Liver (tissue), 9 donors: ENCODE measurements around the gene SLC24A3. TPM values are rescaled to one million over a fixed set of nuclear protein-coding genes. Genes with fewer than 3 reads are reported as not detected.

Experiments
- DNase-seq: peaks from one replicate; pipeline ENCODE4 v3.0.0-alpha.2; 2017; ENCODE audit warnings: low spot score
- H3K27ac ChIP-seq, 2 donors: one replicate each; pipeline ENCODE4 v1.7.0; 2013; ENCODE audit warnings: inconsistent platforms in 2 of 2, low read length in 2 of 2, control low read depth in 1 of 2, low read depth in 1 of 2, mild to moderate bottlenecking in 1 of 2
- H3K27me3 ChIP-seq, 4 donors: one replicate each; pipeline versions ENCODE4 v1.6.1 to v1.7.0; 2013; ENCODE audit warnings: low read length in 3 of 4, inconsistent platforms in 1 of 4, mild to moderate bottlenecking in 1 of 4, moderate library complexity in 1 of 4; ENCODE audit not compliant: control insufficient read depth in 4 of 4, insufficient read depth in 4 of 4
- H3K36me3 ChIP-seq, 4 donors: one replicate each; pipeline versions ENCODE4 v1.6.1 to v1.7.0; 2013; ENCODE audit warnings: low read length in 3 of 4, mild to moderate bottlenecking in 3 of 4, low read depth in 1 of 4, moderate library complexity in 1 of 4; ENCODE audit not compliant: control insufficient read depth in 4 of 4, insufficient read depth in 3 of 4
- H3K4me1 ChIP-seq, 4 donors: one replicate each; pipeline versions ENCODE4 v1.6.1 to v1.7.0; 2013; ENCODE audit warnings: low read length in 3 of 4, mild to moderate bottlenecking in 3 of 4, moderate library complexity in 1 of 4; ENCODE audit not compliant: control insufficient read depth in 4 of 4, insufficient read depth in 4 of 4
- H3K4me3 ChIP-seq, 3 donors: one replicate each; pipeline versions ENCODE4 v1.6.1 to v1.7.0; 2013; ENCODE audit warnings: low read length in 3 of 3, control low read depth in 1 of 3, low read depth in 1 of 3, mild to moderate bottlenecking in 1 of 3
- H3K9ac ChIP-seq, 2 donors: one replicate each; pipeline ENCODE4 v1.7.0; 2013; ENCODE audit warnings: low read length in 2 of 2, mild to moderate bottlenecking in 2 of 2, moderate library complexity in 2 of 2, control low read depth in 1 of 2, low read depth in 1 of 2
- H3K9me3 ChIP-seq, 4 donors: one replicate each; pipeline versions ENCODE4 v1.6.1 to v1.7.0; 2013; ENCODE audit warnings: low read length in 3 of 4; ENCODE audit not compliant: control insufficient read depth in 4 of 4
- EGR1 ChIP-seq, 2 donors: IDR thresholded peaks; 2 replicates each; pipeline ENCODE4 v1.6.1; 2016 to 2018; ENCODE audit warnings: antibody characterized with exemption in 2 of 2, low read depth in 2 of 2
- FOXA2 ChIP-seq: IDR thresholded peaks from 2 replicates; pipeline ENCODE4 v1.6.1; 2016; ENCODE audit warnings: antibody characterized with exemption
- GABPA ChIP-seq, 2 donors: IDR thresholded peaks in 1 of 2; conservative IDR thresholded peaks in 1 of 2; 2 replicates each; pipeline ENCODE4 v1.6.1; 2016; ENCODE audit warnings: antibody characterized with exemption in 2 of 2, mild to moderate bottlenecking in 1 of 2, moderate library complexity in 1 of 2
- HNF4A ChIP-seq, 2 donors: conservative IDR thresholded peaks; 2 replicates each; pipeline ENCODE4 v1.6.1; 2016; ENCODE audit warnings: antibody characterized with exemption in 2 of 2, mild to moderate bottlenecking in 2 of 2
- HNF4G ChIP-seq: IDR thresholded peaks from 2 replicates; pipeline ENCODE4 v1.6.1; 2016; ENCODE audit warnings: antibody characterized with exemption
- JUND ChIP-seq, 2 donors: IDR thresholded peaks; 2 replicates each; pipeline ENCODE4 v1.6.1; 2016; ENCODE audit warnings: antibody characterized with exemption in 2 of 2
- NR2F2 ChIP-seq: IDR thresholded peaks from 2 replicates; pipeline ENCODE4 v1.6.1; 2016; ENCODE audit warnings: antibody characterized with exemption
- RAD21 ChIP-seq, 2 donors: IDR thresholded peaks; 2 replicates each; pipeline ENCODE4 v1.6.1; 2016; ENCODE audit warnings: antibody characterized with exemption in 2 of 2, mild to moderate bottlenecking in 2 of 2
- RXRA ChIP-seq, 2 donors: IDR thresholded peaks; 2 replicates each; pipeline ENCODE4 v1.6.1; 2017 to 2018; ENCODE audit warnings: antibody characterized with exemption in 2 of 2, mild to moderate bottlenecking in 1 of 2
- SP1 ChIP-seq: IDR thresholded peaks from 2 replicates; pipeline ENCODE4 v1.6.1; 2018; ENCODE audit warnings: antibody characterized with exemption, mild to moderate bottlenecking
- TAF1 ChIP-seq: conservative IDR thresholded peaks from 2 replicates; pipeline ENCODE4 v1.6.1; 2016; ENCODE audit warnings: antibody characterized with exemption, mild to moderate bottlenecking
- YY1 ChIP-seq: IDR thresholded peaks from 2 replicates; pipeline ENCODE4 v1.6.1; 2016; ENCODE audit warnings: antibody characterized with exemption, mild to moderate bottlenecking
- whole genome bisulfite sequencing: extraction: QIAGEN DNeasy Blood & Tissue Kit; methylation state at CpG from one replicate; pipeline ENCODE4 v1.1.7; 2013; 5-methylcytosine and 5-hydroxymethylcytosine counted together
- polyA plus RNA-seq, 2 donors: library from polyadenylated mRNA; stranded (reverse) in 1 of 2; unstranded in 1 of 2; fragments of 200-250 nt in 1 of 2; fragments of >200 nt in 1 of 2; fragmentation: Nextera tagmentation in 1 of 2; extraction: Ambion mirVana in 1 of 2; gene quantifications; one replicate each; pipeline versions ENCODE4 v1.2.1 to v1.2.3, GENCODE V29; 2013 to 2015
- total RNA-seq, 2 donors: library from RNA; depleted of rRNA; stranded (reverse); fragments of >200 nt; gene quantifications; one replicate each; pipeline ENCODE4 v1.2.3, GENCODE V29; 2014
- TF ChIP-seq, protein P1 (sequence below): IDR thresholded peaks from 2 replicates; pipeline ENCODE4 v1.6.1; 2016; ENCODE audit warnings: antibody characterized with exemption
- TF ChIP-seq, protein P2 (sequence below): fragments of 150-350 bp; IDR thresholded peaks from 2 replicates; pipeline ENCODE4 v1.5.1; 2017; ENCODE audit warnings: improper control_type of control experiment, low read depth, low read length; ENCODE audit not compliant: missing input control
- TF ChIP-seq, protein P3 (sequence below): IDR thresholded peaks from 2 replicates; pipeline ENCODE4 v1.6.1; 2016; ENCODE audit warnings: antibody characterized with exemption
- TF ChIP-seq, protein P4 (sequence below): IDR thresholded peaks from 2 replicates; pipeline ENCODE4 v1.6.1; 2016; ENCODE audit warnings: antibody characterized with exemption, mild to moderate bottlenecking
- TF ChIP-seq, protein P5 (sequence below): IDR thresholded peaks from 2 replicates; pipeline ENCODE4 v1.6.1; 2016; ENCODE audit warnings: antibody characterized with exemption
- donor health status: healthy.
- donor health status: healthy.
- donor health status: healthy.
- donor health status: healthy.
- donor health status: healthy.

The SLC24A3 gene
- total and polyA plus RNA-seq, 4 donors = 0.28 to 1.8 (median 0.46) TPM

DNA sequence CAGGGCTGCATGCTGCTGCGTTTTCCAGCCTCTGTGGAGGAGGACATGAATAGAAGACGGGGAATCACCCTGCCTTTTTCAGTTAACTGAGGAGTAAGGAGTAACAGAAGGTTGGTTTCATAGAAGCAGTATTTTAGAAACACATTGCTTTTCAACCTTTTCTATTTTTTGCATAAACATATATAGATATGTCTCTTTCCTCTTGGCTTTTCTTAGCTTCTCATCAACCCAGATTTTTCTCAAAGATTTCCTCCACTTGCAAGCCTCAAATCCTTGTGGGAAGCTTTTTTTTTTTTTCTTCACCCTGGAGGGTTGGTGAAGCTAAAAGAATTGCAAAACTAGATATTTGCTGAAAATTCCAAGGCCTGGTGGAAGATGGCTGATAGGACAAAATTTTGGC lies 6.0 kb downstream of the SLC24A3 start:
- WGBS = 65% methylated on average over 2 of the region's 2 CpGs
- Histone ChIP-seq H3K4me1 (peaks cover 0 to 2% (median 0%) of the 10 kb centered on the region in 4 donors), H3K9me3 (no peaks in the 10 kb centered on the region), H3K27ac (no peak overlapping the region), H3K36me3 (no peaks in the 10 kb centered on the region), H3K27me3 (peaks cover 0 to 9% (median 3%) of the 10 kb centered on the region in 4 donors), H3K9ac (no peak overlapping the region), H3K4me3 (no peak overlapping the region)
- DNase-seq = no peak
- TF ChIP-seq JUND (IDR thresholded peaks at IDR 0.05) (no peak), NR2F2 (no peak), FOXA2 (no peak), SP1 (no peak), RAD21 (IDR thresholded peaks at IDR 0.05) (no peak), YY1 (no peak), HNF4A (conservative IDR thresholded peaks at IDR 0.05) (no peak)
- TF ChIP-seq, protein P1, sequence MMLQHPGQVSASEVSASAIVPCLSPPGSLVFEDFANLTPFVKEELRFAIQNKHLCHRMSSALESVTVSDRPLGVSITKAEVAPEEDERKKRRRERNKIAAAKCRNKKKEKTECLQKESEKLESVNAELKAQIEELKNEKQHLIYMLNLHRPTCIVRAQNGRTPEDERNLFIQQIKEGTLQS = no peak
- TF ChIP-seq, protein P2, sequence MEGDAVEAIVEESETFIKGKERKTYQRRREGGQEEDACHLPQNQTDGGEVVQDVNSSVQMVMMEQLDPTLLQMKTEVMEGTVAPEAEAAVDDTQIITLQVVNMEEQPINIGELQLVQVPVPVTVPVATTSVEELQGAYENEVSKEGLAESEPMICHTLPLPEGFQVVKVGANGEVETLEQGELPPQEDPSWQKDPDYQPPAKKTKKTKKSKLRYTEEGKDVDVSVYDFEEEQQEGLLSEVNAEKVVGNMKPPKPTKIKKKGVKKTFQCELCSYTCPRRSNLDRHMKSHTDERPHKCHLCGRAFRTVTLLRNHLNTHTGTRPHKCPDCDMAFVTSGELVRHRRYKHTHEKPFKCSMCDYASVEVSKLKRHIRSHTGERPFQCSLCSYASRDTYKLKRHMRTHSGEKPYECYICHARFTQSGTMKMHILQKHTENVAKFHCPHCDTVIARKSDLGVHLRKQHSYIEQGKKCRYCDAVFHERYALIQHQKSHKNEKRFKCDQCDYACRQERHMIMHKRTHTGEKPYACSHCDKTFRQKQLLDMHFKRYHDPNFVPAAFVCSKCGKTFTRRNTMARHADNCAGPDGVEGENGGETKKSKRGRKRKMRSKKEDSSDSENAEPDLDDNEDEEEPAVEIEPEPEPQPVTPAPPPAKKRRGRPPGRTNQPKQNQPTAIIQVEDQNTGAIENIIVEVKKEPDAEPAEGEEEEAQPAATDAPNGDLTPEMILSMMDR = no peak

DNA sequence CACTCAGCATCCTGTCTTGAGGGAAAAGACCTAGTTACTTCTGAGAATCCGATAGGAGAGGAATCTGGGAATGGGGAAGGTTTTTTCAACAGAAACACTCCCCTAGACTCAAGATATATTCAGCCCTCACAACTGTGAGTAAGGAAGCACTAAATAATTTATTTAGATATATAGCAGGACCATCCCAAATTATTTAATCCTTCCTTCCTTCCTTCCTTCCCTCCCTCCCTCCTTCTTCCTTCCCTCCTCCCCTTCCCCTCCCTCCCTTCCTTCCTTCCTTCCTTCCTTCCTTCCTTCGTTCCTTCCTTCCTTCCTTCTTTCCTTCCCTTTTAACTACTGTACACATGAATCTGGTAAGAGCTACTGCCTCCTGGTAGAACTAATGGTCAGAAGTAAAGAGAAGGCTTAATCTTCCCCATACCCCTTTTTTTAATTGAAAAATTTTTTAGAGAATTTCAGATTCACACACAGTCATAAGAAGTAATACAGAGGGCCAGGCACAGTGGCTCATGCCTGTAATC lies 10.1 kb downstream of the SLC24A3 start:
- DNase-seq = no peak
- Histone ChIP-seq H3K9ac (no peak overlapping the region), H3K27me3 (peaks cover 0 to 3% (median 0%) of the 10 kb centered on the region in 4 donors), H3K4me1 (peaks cover 0 to 2% (median 0%) of the 10 kb centered on the region in 4 donors), H3K27ac (no peak overlapping the region), H3K4me3 (no peak overlapping the region), H3K36me3 (no peaks in the 10 kb centered on the region), H3K9me3 (peaks cover 0 to 10% (median 3%) of the 10 kb centered on the region in 4 donors)
- 65% methylated on average over 2 of the region's 2 CpGs for WGBS
- TF ChIP-seq RAD21 (IDR thresholded peaks at IDR 0.05) = no peak
- TF ChIP-seq, protein P3, sequence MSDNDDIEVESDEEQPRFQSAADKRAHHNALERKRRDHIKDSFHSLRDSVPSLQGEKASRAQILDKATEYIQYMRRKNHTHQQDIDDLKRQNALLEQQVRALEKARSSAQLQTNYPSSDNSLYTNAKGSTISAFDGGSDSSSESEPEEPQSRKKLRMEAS = no peak
- TF ChIP-seq HNF4G = no peak
- TF ChIP-seq SP1 = no peak
- TF ChIP-seq RXRA (IDR thresholded peaks at IDR 0.05) = no peak
- no peak for TF ChIP-seq JUND (IDR thresholded peaks at IDR 0.05)
- TF ChIP-seq, protein P2 = no peak
- no peak for TF ChIP-seq GABPA (IDR thresholded peaks at IDR 0.05 in 1 of 2, conservative IDR thresholded peaks at IDR 0.05 in 1 of 2)
- TF ChIP-seq TAF1 = no peak
- TF ChIP-seq HNF4A (conservative IDR thresholded peaks at IDR 0.05) = no peak
- TF ChIP-seq, protein P4, sequence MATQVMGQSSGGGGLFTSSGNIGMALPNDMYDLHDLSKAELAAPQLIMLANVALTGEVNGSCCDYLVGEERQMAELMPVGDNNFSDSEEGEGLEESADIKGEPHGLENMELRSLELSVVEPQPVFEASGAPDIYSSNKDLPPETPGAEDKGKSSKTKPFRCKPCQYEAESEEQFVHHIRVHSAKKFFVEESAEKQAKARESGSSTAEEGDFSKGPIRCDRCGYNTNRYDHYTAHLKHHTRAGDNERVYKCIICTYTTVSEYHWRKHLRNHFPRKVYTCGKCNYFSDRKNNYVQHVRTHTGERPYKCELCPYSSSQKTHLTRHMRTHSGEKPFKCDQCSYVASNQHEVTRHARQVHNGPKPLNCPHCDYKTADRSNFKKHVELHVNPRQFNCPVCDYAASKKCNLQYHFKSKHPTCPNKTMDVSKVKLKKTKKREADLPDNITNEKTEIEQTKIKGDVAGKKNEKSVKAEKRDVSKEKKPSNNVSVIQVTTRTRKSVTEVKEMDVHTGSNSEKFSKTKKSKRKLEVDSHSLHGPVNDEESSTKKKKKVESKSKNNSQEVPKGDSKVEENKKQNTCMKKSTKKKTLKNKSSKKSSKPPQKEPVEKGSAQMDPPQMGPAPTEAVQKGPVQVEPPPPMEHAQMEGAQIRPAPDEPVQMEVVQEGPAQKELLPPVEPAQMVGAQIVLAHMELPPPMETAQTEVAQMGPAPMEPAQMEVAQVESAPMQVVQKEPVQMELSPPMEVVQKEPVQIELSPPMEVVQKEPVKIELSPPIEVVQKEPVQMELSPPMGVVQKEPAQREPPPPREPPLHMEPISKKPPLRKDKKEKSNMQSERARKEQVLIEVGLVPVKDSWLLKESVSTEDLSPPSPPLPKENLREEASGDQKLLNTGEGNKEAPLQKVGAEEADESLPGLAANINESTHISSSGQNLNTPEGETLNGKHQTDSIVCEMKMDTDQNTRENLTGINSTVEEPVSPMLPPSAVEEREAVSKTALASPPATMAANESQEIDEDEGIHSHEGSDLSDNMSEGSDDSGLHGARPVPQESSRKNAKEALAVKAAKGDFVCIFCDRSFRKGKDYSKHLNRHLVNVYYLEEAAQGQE = no peak
- TF ChIP-seq YY1 = no peak
- TF ChIP-seq FOXA2 = no peak
- TF ChIP-seq, protein P5, sequence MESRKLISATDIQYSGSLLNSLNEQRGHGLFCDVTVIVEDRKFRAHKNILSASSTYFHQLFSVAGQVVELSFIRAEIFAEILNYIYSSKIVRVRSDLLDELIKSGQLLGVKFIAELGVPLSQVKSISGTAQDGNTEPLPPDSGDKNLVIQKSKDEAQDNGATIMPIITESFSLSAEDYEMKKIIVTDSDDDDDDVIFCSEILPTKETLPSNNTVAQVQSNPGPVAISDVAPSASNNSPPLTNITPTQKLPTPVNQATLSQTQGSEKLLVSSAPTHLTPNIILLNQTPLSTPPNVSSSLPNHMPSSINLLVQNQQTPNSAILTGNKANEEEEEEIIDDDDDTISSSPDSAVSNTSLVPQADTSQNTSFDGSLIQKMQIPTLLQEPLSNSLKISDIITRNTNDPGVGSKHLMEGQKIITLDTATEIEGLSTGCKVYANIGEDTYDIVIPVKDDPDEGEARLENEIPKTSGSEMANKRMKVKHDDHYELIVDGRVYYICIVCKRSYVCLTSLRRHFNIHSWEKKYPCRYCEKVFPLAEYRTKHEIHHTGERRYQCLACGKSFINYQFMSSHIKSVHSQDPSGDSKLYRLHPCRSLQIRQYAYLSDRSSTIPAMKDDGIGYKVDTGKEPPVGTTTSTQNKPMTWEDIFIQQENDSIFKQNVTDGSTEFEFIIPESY = no peak
- TF ChIP-seq EGR1 (IDR thresholded peaks at IDR 0.05; ENCODE audit: low read depth in 2 of 2) = no peak
- no peak for TF ChIP-seq NR2F2
